Gastroesophageal sphincter (tissue), 3 donors: ENCODE data around the gene GC.

Experiments used
- CTCF ChIP-seq, 4 experiments: fragments of 200-600 bp in 2 of 4; fragments of 450-650 bp in 2 of 4; sonication (generic) in 1 of 4; IDR thresholded peaks; one replicate each; pipeline ENCODE4 v1.5.1; 2017 to 2019; ENCODE audit warnings: antibody characterized with exemption in 4 of 4, mild to moderate bottlenecking in 2 of 4, moderate library complexity in 2 of 4
- POLR2A ChIP-seq, 2 donors: fragments of 450-650 bp; IDR thresholded peaks; one replicate each; pipeline ENCODE4 v1.6.1; 2017; ENCODE audit warnings: antibody characterized with exemption in 2 of 2, mild to moderate bottlenecking in 2 of 2, moderate library complexity in 1 of 2
- POLR2AphosphoS5 ChIP-seq: sonication (generic); formaldehyde crosslinking; IDR thresholded peaks from one replicate; pipeline ENCODE4 v1.6.1; 2017; ENCODE audit warnings: antibody characterized with exemption

DNA sequence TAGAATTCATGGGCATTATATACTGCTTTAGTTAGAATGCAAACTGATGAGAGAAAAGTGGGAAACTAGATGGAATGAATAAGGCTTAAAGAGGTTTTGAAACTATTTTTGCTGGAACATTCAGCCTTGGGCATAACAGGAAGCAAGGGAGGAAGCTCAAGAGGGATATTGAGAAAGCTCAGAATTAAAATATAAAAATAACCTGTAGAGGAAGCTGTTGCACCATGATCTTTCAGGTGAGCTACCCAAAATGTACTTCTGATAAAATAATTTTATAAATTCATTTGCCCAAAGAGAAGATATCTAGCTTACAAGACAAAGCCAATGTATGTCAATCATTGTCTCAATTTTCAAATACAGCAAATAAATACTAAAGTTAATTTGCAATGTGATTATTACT, 11.3 kb downstream of the GC start:
- TF ChIP-seq POLR2AphosphoS5: no peak
- TF ChIP-seq CTCF (IDR thresholded peaks at IDR 0.05): no peak
- no peak for TF ChIP-seq POLR2A (IDR thresholded peaks at IDR 0.05)
